DLD1 (cell line): ENCODE measurements around the gene IQCK.
"Not testable (repeated sequence)": the region's sequence is repeated elsewhere in the genome, so short reads cannot be mapped to it uniquely, and the experiment has no call there.

Experiments used
- in situ Hi-C: cut with HindIII; loops from 2 replicates; pipeline ENCODE4 v1.10.0; 2017; ENCODE audit warnings: low sequenced_read_pairs

IQCK gene

GRCh38 chr16:19715566-19715965 lies 2.5 kb upstream of the IQCK start:
- in situ Hi-C loops = no loop called here

DNA sequence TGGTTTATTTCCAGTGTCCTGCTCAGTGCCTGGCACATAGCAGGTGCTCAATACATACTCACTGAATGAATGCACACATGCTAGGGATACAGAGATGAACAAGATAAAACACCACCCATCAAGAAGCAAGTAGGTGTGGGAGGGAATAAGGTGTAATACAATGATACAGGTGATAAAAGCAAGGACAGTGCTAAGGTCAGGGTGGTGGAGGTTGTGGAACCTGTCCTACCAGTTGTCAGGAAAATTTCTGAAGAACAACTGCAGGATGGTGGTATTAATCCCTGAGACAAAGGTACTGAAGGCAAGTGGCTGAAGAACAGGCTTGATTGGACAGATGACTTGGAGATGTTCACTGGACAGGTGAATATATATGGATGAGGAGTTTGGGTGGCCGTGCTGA lies 1.9 kb upstream of the IQCK start:
- in situ Hi-C loops = no loop called here

DNA sequence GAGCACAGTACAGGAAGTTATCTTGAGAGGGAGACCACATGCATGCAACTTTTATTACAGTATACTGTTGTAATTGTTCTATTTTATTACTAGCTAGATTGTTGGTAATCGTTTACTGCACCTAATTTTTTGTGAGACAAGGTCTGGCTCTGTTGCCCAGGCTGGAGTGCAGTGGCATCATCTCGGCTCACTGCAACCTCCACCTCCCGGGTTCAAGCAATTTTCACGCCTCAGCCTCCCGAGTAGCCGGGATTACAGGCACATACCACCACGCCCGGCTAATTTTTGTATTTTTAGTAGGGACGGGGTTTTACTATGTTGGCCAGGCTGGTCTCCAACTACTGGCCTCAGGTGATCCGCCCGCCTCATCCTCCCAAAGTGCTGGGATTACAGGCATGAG lies 1.3 kb upstream of the IQCK start:
- in situ Hi-C loops = not testable (repeated sequence)

GRCh38 chr16:19717314-19717713 lies 757 bp upstream of the IQCK start:
- in situ Hi-C loops = no loop called here

DNA sequence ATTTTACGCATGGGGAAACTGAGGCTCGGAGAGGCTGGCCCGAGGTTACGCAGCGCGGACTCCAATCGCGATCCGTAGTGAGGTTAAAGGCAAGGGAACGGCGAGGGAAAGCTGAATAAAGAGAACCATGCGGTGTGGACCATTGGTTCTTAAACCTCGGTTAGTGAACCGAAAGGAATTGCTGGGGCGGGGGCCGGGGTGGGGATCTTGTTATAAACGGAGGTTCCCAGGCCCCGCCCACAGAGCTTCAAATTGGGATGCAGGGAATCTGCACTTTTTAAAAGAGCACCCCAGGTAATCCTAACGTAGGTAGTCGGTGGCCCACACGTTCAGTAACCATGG lies 524 bp downstream of the IQCK start:
- in situ Hi-C loops = no loop called here

DNA sequence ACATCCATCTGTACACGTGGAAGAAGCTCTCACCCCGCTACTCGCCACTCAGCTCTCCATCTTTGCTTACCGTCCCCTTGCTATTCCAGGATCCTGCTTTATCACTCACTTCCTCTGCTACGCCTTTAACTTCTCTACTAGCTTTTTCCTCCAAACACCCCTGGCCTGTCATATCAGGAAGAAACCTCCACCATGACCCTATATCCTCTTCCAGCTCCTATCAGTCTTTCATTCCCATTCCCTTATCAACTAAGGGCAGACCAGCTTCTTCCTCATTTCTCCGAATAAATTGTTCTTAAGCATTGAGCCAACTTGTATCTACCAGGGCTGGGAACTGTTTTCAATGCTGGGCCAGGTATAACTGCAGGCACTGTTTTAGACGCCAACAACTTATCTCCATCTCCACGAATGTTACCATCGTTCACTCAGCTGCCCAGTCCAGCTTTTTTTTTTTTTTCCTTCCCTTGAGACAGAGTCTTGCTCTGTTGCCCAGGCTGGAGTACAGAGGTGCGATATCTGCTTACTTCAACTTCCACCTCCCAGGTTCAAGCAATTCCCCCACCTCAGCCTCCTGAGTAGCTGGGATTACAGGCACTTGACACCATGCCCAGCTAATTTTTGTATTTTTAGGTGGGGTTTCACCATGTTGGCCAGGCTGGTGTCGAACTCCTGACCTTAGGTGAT lies 4.3 kb downstream of the IQCK start:
- in situ Hi-C loops = no loop called here

DNA sequence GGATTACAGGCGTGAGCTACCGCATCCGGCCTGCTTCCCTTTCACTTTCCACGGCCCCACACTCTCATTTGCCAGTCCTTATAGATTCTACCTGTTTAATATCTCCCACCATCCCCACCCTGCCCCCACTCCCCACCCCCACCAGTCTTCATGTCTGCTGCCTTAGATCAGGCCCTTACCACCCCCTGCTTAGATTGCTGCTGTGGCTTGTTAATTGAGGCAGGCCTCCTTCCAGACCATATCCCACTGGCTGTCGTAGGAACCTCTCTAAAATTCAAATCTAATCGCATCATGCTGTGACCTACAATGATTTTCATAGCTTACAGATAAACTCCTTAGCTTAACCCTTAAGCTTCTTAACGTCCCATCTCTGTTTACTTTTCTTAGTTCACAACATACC lies 4.9 kb downstream of the IQCK start:
- in situ Hi-C loops = no loop called here

DNA sequence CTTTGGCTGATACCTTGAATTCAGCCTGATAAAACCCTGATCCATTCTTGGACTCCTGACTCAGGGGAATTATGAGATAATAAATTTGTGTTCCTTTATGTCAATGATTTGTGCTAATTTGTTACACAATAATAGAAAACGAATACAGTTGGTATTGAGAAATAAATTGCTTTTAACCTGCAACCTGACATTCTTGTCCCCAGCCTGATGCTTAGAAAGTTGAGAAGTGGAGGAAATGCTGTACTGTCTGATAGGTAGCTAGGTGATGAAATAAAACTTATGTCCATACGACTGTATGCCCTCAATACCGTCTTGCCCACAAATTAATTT lies 10.5 kb downstream of the IQCK start:
- in situ Hi-C loops = no loop called here

DNA sequence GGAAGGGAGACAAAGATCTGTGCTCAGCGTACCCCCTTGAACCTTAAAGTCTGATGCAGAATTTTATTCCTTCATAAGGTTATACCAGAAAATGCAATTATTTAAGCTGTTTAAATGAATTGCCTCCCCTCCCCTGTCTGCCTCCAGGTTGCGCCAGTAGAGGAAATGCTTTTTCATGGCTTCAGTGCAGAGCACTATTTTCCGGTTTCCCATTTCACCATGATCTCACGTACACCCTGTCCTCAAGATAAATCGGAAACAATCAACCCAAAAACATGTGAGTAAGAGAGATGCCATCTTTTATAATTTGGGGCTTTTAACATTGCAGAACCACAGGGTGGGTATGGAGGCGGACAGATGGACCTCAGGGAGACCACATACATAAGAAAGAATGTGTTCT lies 15.5 kb downstream of the IQCK start:
- in situ Hi-C loops = no loop called here

DNA sequence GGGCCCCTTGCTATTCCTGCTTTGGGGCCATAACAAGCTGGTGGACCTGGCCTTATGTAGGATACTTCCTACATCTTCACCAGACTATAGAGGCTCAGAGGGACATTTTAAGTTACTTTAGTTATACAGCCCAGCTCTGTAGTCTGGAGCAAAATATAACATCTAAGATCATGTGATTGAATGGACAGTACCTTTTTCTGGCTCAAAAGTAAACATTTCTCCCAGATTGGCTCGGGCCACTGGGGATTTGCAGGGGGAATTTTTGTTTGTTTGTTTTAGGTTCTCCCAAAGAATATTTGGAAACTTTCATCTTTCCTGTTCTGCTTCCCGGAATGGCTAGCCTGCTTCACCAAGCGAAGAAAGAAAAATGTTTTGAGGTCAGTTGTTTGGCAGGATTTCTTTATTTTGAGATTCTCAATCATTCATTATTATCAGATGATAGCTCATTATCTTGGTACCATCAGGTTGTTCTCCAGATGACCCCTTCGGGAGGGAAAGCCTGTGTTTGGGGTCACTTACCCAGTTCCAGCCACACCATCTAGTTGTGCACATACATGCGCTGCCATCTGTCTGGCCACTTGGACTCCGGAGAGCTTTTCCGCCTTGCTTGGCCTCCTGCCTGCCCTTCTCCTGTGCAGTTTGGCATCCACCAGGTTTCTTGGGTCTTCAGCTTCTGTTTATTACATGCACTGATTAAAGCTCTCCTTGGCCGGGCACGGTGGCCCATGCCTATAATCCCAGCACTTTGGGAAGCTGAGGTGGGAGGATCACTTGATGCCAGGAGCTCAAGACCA lies 17.2 kb downstream of the IQCK start:
- in situ Hi-C loops = no loop called here

- in situ Hi-C loops = no loop called here
Observed at GRCh38 chr16:19737306-19738038, 19.4 kb downstream of the IQCK start.

DNA sequence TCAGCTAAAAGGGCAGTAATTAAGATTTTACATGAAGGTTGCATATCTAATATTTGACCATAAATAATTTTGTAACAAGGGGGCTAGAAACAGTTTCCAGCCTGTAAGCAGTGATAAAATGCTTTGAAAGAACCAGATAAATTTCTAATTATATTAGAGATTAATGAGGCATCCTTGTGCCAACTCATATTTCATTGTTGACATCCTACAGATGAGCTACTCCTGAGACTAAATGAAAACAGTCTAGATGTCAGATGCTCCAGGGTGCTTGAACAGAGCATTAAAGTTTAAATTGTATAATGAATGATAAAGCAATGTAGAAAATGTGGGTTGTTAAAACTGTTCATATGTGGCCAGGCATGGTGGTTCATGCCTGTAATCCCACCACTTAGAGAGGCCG lies 23.3 kb downstream of the IQCK start:
- in situ Hi-C loops = no loop called here

GRCh38 chr16:19743816-19744159 lies 25.7 kb downstream of the IQCK start:
- in situ Hi-C loops = no loop called here

- in situ Hi-C loops = no loop called here
Observed at GRCh38 chr16:19744670-19745069, 26.6 kb downstream of the IQCK start.

GRCh38 chr16:19745286-19746010 lies 27.4 kb downstream of the IQCK start:
- in situ Hi-C loops = no loop called here

DNA sequence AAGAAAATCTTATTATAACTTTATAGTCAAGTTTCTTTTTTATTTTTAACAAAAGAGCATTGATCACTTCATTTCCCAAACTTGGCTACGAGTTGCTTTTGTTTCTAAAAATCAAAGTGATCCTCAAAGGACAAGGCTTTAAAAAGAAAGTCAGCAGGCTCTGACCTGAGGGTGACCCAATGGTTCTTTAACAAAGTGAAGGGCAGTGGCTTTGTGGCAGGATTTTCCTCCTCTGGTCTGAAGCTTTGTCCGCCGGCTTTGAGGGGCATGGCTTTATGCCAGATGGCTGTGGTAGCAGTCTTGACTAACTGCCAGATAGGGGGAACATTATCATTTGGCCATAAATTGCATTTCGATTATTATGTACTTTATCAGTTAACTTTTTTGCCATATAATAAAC lies 28.5 kb downstream of the IQCK start:
- in situ Hi-C loops = no loop called here

- in situ Hi-C loops = no loop called here
Observed at GRCh38 chr16:19748389-19749168, 30.5 kb downstream of the IQCK start.

GRCh38 chr16:19749571-19750080 lies 31.6 kb downstream of the IQCK start:
- in situ Hi-C loops = no loop called here

GRCh38 chr16:19751478-19752385 lies 33.7 kb downstream of the IQCK start:
- in situ Hi-C loops = no loop called here
